Gastroesophageal sphincter (tissue), 4 donors: Measurements from ENCODE around the gene BCL2L1. TPM values are rescaled to one million over a fixed set of nuclear protein-coding genes. Genes with fewer than 3 reads are reported as not detected.

Source experiments
- ATAC-seq: fragments of 150-250 bp; one replicate; pipeline ENCODE4 v1.9.1; 2016; ENCODE audit warnings: mild to moderate bottlenecking, moderate library complexity
- H3K27ac ChIP-seq, 4 donors: fragments of 200-600 bp; sonication (generic) in 3 of 4; 1 replicate in 3 of 4; 2 replicates in 1 of 4; pipeline ENCODE4 v1.5.1; 2016 to 2019
- H3K27me3 ChIP-seq: fragments of 200-600 bp; sonication (generic); one replicate; pipeline ENCODE4 v1.5.1; 2019
- H3K36me3 ChIP-seq, 2 donors: fragments of 200-600 bp; sonication (generic); one replicate each; pipeline ENCODE4 v1.5.1; 2019; ENCODE audit warnings: control low read depth in 1 of 2
- H3K4me1 ChIP-seq, 3 donors: fragments of 200-600 bp; sonication (generic); 1 replicate in 2 of 3; 2 replicates in 1 of 3; pipeline ENCODE4 v1.5.1; 2016 to 2019; ENCODE audit warnings: control low read depth in 2 of 3
- H3K4me3 ChIP-seq, 2 donors: fragments of 200-600 bp; sonication (generic); one replicate each; pipeline ENCODE4 v1.5.1; 2019; ENCODE audit warnings: mild to moderate bottlenecking in 1 of 2, moderate library complexity in 1 of 2
- H3K9me3 ChIP-seq, 3 donors: fragments of 200-600 bp; sonication (generic); one replicate each; pipeline ENCODE4 v1.5.1; 2017 to 2019; ENCODE audit warnings: control low read depth in 2 of 3
- EP300 ChIP-seq: sonication (generic); formaldehyde crosslinking; IDR thresholded peaks from one replicate; pipeline ENCODE4 v1.6.1; 2017; ENCODE audit warnings: antibody characterized with exemption, mild to moderate bottlenecking
- POLR2A ChIP-seq, 2 donors: fragments of 450-650 bp; IDR thresholded peaks; one replicate each; pipeline ENCODE4 v1.6.1; 2017; ENCODE audit warnings: antibody characterized with exemption in 2 of 2, mild to moderate bottlenecking in 2 of 2, moderate library complexity in 1 of 2
- POLR2AphosphoS5 ChIP-seq: sonication (generic); formaldehyde crosslinking; IDR thresholded peaks from one replicate; pipeline ENCODE4 v1.6.1; 2017; ENCODE audit warnings: antibody characterized with exemption
- WGBS, 2 donors: methylation state at CpG; one replicate each; pipeline ENCODE4 v1.1.5; 2018; ENCODE audit warnings: low coverage in 1 of 2; 5-methylcytosine and 5-hydroxymethylcytosine counted together
- total RNA-seq, 4 donors: library from RNA; depleted of rRNA; stranded (reverse); fragments of >200 nt; gene quantifications; one replicate each; pipeline ENCODE4 v1.1.0, GENCODE V29; 2016
- TF ChIP-seq, protein P1 (sequence below), 4 experiments: fragments of 200-600 bp in 2 of 4; fragments of 450-650 bp in 2 of 4; sonication (generic) in 1 of 4; IDR thresholded peaks; one replicate each; pipeline ENCODE4 v1.5.1; 2017 to 2019; ENCODE audit warnings: antibody characterized with exemption in 4 of 4, mild to moderate bottlenecking in 2 of 4, moderate library complexity in 2 of 4

The BCL2L1 gene
- total RNA-seq, 4 donors from 2014 or later = 71.9 to 171 (median 135) TPM

DNA sequence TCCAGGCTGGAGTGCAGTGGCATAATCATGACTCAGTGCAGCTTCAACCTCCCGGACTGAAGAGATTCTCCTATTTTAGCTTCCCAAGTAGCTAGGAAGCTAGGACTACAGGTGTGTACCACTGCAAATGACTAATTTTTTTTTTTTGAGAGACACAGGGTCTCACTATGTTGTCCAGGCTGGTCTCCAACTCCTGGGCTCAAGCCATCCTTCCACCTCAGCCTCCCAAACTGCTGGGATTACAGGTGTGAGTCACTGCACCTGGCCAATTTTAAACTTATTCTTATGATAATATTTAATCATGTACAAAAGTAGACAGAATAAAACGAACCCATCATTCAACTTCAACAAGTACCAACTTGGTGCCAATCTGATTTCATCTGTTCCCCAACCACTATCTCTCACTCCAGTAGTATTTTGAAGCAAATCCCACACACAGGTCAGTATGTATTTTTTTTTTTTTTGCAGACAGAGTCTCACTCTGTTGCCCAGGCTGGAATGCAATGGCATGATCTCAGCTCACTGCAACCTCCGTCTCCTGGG lies 32.5 kb downstream of the BCL2L1 start:
- Histone ChIP-seq H3K9me3 (no peaks in the 10 kb centered on the region), H3K4me1 (peaks cover 0 to 49% (median 3%) of the 10 kb centered on the region in 3 donors), H3K27me3 (no peaks in the 10 kb centered on the region), H3K36me3 (peaks cover 0 to 36% of the 10 kb centered on the region in 2 donors), H3K27ac (no peak overlapping the region), H3K4me3 (no peak overlapping the region)
- TF ChIP-seq, protein P1, sequence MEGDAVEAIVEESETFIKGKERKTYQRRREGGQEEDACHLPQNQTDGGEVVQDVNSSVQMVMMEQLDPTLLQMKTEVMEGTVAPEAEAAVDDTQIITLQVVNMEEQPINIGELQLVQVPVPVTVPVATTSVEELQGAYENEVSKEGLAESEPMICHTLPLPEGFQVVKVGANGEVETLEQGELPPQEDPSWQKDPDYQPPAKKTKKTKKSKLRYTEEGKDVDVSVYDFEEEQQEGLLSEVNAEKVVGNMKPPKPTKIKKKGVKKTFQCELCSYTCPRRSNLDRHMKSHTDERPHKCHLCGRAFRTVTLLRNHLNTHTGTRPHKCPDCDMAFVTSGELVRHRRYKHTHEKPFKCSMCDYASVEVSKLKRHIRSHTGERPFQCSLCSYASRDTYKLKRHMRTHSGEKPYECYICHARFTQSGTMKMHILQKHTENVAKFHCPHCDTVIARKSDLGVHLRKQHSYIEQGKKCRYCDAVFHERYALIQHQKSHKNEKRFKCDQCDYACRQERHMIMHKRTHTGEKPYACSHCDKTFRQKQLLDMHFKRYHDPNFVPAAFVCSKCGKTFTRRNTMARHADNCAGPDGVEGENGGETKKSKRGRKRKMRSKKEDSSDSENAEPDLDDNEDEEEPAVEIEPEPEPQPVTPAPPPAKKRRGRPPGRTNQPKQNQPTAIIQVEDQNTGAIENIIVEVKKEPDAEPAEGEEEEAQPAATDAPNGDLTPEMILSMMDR (IDR thresholded peaks at IDR 0.05) = no peak
- no peak for TF ChIP-seq POLR2AphosphoS5
- TF ChIP-seq EP300 = no peak
- no peak for TF ChIP-seq POLR2A (IDR thresholded peaks at IDR 0.05)
- WGBS, 2 donors = 71 to 87% methylated on average over 2 to 3 of the region's 3 CpGs
- no peak for ATAC-seq

DNA sequence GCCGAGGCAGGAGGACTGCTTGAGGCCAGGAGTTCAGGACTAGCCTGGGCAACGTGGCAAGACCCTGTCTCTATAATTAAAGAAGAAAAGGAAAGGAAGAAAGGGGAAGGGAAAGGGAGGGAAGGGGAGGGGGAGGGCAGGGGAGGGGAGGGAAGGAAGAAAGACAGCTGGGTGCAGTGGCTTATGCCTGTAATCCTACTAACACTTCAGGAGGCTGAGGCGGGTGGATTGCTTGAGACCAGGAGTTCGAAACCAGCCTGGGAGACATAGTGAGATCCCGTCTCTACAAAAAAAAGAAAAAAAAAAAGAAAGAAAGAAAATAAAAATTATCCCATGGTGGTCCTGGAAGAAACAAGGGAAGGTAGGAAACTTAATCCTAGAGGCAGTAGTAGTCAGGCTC lies 33.5 kb downstream of the BCL2L1 start:
- no peak for ATAC-seq
- Histone ChIP-seq H3K9me3 (no peaks in the 10 kb centered on the region), H3K27ac (no peak overlapping the region), H3K4me1 (peaks cover 0 to 51% (median 0%) of the 10 kb centered on the region in 3 donors), H3K36me3 (peaks cover 0 to 41% of the 10 kb centered on the region in 2 donors), H3K4me3 (no peak overlapping the region), H3K27me3 (no peaks in the 10 kb centered on the region)
- WGBS, 2 donors = 96% methylated on average over 3 of the region's 5 CpGs; no CpG with 5 or more reads in 1 of the 2 donors
- no peak for TF ChIP-seq POLR2AphosphoS5
- no peak for TF ChIP-seq POLR2A (IDR thresholded peaks at IDR 0.05)
- TF ChIP-seq EP300 = no peak
- TF ChIP-seq, protein P1 (IDR thresholded peaks at IDR 0.05) = no peak

DNA sequence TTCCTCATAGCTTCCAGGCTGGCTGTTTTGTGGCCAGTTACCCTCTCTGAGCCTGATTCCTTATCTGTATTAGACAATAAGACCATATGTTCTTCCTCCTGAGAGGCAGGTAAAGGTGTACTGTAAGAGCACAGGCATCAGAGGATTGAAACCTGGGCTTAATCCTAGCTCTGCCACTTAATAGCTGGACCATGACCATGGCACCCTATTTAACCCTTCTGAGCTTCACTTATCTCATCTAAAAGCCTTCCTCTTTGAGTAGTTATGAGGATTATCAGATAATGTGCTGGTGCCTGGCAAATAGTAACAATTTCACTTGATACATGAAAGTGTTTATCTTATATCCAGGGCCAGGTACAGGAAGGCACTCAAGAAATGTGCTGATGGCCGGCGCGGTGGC lies 34.9 kb downstream of the BCL2L1 start:
- H3K4me3 ChIP-seq = no peak overlapping the region
- no peak overlapping the region for H3K27ac ChIP-seq
- peaks cover 0 to 37% of the 10 kb centered on the region in 2 donors for H3K36me3 ChIP-seq
- no peak for ATAC-seq
- peaks cover 0 to 51% (median 3%) of the 10 kb centered on the region in 3 donors for H3K4me1 ChIP-seq
- WGBS, 2 donors = no CpG with 5 or more reads among the region's 3 CpGs
- TF ChIP-seq POLR2A (IDR thresholded peaks at IDR 0.05) (no peak), POLR2AphosphoS5 (no peak), EP300 (no peak)
- TF ChIP-seq, protein P1 (IDR thresholded peaks at IDR 0.05) = no peak
- no peaks in the 10 kb centered on the region for H3K27me3 ChIP-seq
- no peaks in the 10 kb centered on the region for H3K9me3 ChIP-seq

DNA sequence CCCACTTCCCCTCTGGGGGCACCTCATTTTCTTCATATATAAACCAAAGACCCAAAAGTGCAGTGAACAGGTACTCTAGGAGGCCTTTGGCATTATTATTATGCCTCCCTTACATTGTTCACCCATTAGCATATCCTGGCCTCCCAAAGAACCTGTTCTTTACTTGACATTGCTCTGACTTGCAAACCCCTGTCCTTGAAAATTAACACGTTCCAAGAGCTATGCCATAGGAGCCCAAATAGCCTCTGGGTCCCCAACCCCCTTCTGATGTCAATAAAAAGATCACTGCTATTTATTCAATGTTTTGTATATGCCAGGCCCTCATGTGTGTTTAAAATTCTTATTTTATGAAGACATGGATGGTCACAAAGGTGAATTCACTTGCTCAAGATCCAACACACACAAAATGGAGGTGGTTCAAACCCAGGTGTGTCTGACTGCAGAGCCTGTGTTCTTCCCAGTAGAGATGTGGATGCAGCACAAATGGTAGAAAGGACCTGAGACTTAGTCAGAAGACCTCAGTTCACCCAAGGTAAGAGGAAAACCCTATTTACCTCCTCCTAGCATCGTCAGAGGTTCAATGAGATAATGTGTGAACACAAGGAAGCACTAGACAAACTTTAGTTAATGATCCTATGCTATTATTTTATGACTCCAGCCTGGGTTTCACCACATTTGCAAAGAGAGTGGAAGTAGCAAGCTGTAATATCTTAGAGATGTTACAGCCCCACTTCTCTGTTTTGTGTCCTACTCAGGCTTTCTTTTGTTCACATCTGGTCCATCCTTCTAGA lies 36.6 kb downstream of the BCL2L1 start:
- no peaks in the 10 kb centered on the region for H3K9me3 ChIP-seq
- 94 to 96% methylated on average over 2 of the region's 2 CpGs for WGBS, 2 donors
- TF ChIP-seq EP300 (no peak), POLR2A (IDR thresholded peaks at IDR 0.05) (no peak), POLR2AphosphoS5 (no peak)
- TF ChIP-seq, protein P1 (IDR thresholded peaks at IDR 0.05) = no peak
- H3K4me1 ChIP-seq = peaks cover 0 to 58% (median 3%) of the 10 kb centered on the region in 3 donors
- no peak overlapping the region for H3K4me3 ChIP-seq
- peaks cover 0 to 36% of the 10 kb centered on the region in 2 donors for H3K36me3 ChIP-seq
- H3K27me3 ChIP-seq = no peaks in the 10 kb centered on the region
- no peak for ATAC-seq
- peak overlapping the region in 2 of 4 donors; percentile 23 to 48 for H3K27ac ChIP-seq
